Measurements from ENCODE around the gene CFAP221.

Gene CFAP221

GRCh38 chr2:119682578-119682977 is 138.3 kb downstream of the CFAP221 start:
- DNase-seq: no peak

- DNase-seq: no peak
Measured at GRCh38 chr2:119683074-119683712, 138.9 kb downstream of the CFAP221 start.

GRCh38 chr2:119683713-119684443 is 139.6 kb downstream of the CFAP221 start:
- no peak for DNase-seq

GRCh38 chr2:119684518-119684917 is 140.3 kb downstream of the CFAP221 start:
- no peak for DNase-seq

- no peak for DNase-seq
Measured at GRCh38 chr2:119688616-119689015, 144.4 kb downstream of the CFAP221 start.

GRCh38 chr2:119689218-119689617 is 145.0 kb downstream of the CFAP221 start:
- no peak for DNase-seq

GRCh38 chr2:119691189-119691588 is 146.9 kb downstream of the CFAP221 start:
- DNase-seq: no peak

- DNase-seq: no peak
Measured at GRCh38 chr2:119691651-119692245, 147.5 kb downstream of the CFAP221 start.

- no peak for DNase-seq
Measured at GRCh38 chr2:119692310-119692709, 148.1 kb downstream of the CFAP221 start.

- no peak for DNase-seq
Measured at GRCh38 chr2:119692954-119693353, 148.7 kb downstream of the CFAP221 start.

- no peak for DNase-seq
Measured at GRCh38 chr2:119693567-119693966, 149.3 kb downstream of the CFAP221 start.

- DNase-seq: no peak
Measured at GRCh38 chr2:119693967-119694366, 149.7 kb downstream of the CFAP221 start.

GRCh38 chr2:119694470-119694844 is 150.2 kb downstream of the CFAP221 start:
- DNase-seq: no peak

GRCh38 chr2:119694845-119695521 is 150.7 kb downstream of the CFAP221 start:
- no peak for DNase-seq

GRCh38 chr2:119696005-119696404 is 151.8 kb downstream of the CFAP221 start:
- DNase-seq: no peak

GRCh38 chr2:119696494-119697030 is 152.3 kb downstream of the CFAP221 start:
- DNase-seq: no peak

- no peak for DNase-seq
Measured at GRCh38 chr2:119697290-119698020, 153.2 kb downstream of the CFAP221 start.

- DNase-seq: no peak
Measured at GRCh38 chr2:119698246-119698645, 154.0 kb downstream of the CFAP221 start.

GRCh38 chr2:119699016-119699606 is 154.9 kb downstream of the CFAP221 start:
- no peak for DNase-seq

- no peak for DNase-seq
Measured at GRCh38 chr2:119700866-119701265, 156.6 kb downstream of the CFAP221 start.

GRCh38 chr2:119701352-119701751 is 157.1 kb downstream of the CFAP221 start:
- DNase-seq: no peak

GRCh38 chr2:119702203-119702917 is 158.1 kb downstream of the CFAP221 start:
- DNase-seq: no peak

Data from stimulated activated CD4-positive, alpha-beta T cell treated with anti-CD3 and anti-CD28 coated beads, Interleukin-4, amount 100 ng/mL, for 4 hours (primary cell).